GM23248 (cell line): Measurements from ENCODE around the gene GALNT2.

Experiments used
- EZH2 ChIP-seq: fragments of 200-600 bp; sonication (generic); IDR thresholded peaks from 2 replicates; pipeline ENCODE4 v1.6.1; 2018; ENCODE audit warnings: antibody characterized with exemption, mild to moderate bottlenecking; ENCODE audit not compliant: insufficient read depth, poor library complexity, severe bottlenecking
- EZH2phosphoT487 ChIP-seq: fragments of 200-600 bp; sonication (generic); IDR thresholded peaks from 2 replicates; pipeline ENCODE4 v1.6.1; 2018; ENCODE audit warnings: antibody characterized with exemption, moderate library complexity, mild to moderate bottlenecking, low read depth; ENCODE audit not compliant: insufficient read depth

DNA sequence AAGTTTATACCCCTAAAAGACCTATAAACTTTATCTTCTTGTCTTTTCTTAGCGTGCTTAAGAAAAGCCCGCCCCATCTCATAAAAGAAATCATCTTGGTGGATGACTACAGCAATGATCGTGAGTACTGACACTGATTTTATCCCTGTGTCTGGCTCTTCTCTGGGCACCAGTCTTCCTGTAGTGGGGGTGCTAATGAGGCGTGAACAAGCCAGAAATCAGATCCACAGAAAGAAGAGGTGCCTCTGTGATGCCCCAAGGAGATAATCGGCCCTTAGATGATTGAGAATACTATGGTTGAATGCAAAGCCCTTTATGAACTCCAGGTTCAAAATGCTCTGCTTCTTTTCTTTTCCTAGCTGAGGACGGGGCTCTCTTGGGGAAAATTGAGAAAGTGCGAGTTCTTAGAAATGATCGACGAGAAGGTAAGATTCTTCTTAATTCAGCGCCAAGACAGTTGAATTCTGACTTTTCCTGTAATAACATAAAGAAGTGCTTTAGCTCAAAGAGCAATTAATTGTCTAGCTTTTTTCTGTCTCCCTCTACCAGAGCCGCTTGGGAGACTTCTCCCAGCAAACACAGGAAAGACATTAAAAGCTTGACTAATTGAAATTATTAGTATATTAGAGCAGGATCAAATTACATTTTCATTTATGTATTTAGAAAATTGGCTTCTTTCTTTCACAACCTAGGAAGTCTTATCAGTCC, 169.4 kb downstream of the GALNT2 start:
- TF ChIP-seq EZH2: no peak
- TF ChIP-seq EZH2phosphoT487: no peak
